ENCODE measurements around the gene EFCAB11.

DNA sequence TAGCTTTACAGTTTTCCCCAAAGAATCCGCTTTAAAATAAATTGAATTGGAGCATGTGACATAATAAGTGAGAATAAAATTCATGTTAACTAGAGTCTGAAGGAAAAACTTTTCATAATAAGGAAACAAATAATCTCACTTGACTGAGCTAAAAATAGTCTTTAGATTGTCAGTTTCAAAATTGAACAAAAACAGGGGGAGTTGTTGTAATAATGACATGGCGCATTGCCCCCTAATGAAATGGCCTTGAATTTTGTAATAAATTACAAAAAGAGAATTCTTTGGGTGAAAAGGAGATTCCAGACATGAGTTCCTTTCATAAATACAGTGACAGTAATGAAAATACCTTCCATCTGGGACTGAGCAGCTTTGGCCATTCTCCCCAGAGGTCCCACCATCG lies 178.6 kb downstream of the EFCAB11 start:
- TF ChIP-seq, protein P1, sequence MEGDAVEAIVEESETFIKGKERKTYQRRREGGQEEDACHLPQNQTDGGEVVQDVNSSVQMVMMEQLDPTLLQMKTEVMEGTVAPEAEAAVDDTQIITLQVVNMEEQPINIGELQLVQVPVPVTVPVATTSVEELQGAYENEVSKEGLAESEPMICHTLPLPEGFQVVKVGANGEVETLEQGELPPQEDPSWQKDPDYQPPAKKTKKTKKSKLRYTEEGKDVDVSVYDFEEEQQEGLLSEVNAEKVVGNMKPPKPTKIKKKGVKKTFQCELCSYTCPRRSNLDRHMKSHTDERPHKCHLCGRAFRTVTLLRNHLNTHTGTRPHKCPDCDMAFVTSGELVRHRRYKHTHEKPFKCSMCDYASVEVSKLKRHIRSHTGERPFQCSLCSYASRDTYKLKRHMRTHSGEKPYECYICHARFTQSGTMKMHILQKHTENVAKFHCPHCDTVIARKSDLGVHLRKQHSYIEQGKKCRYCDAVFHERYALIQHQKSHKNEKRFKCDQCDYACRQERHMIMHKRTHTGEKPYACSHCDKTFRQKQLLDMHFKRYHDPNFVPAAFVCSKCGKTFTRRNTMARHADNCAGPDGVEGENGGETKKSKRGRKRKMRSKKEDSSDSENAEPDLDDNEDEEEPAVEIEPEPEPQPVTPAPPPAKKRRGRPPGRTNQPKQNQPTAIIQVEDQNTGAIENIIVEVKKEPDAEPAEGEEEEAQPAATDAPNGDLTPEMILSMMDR (conservative IDR thresholded peaks at IDR 0.05; ENCODE audit: low read length): no peak
- no peak for TF ChIP-seq EZH2phosphoT487 (IDR thresholded peaks at IDR 0.05; ENCODE audit: borderline replicate concordance)
